PC-9 (cell line): ENCODE measurements around the gene SHBG. TPM values are rescaled to one million over a fixed set of nuclear protein-coding genes. Genes with fewer than 3 reads are reported as not detected.

Experiments used
- BruUV-seq: library from RNA; stranded (reverse); fragments of 400-500 nt; replicated peaks from 2 replicates; lab custom pipeline; 2021; lab: Mats Ljungman, UMichigan
- CTCF ChIA-PET: fragments of 300-600 bp; sonication (Branson Sonifier 250); formaldehyde crosslinking; loops from one replicate; lab custom pipeline; 2022; ENCODE audit warnings: antibody characterized with exemption; lab: Charles Lee
- POLR2A ChIA-PET: fragments of 300-600 bp; sonication (Branson Sonifier 250); formaldehyde crosslinking; loops from one replicate; lab custom pipeline; 2022; ENCODE audit warnings: antibody characterized with exemption; ENCODE audit not compliant: unreplicated experiment; lab: Charles Lee
- DNase-seq, 2 experiments: peaks; one replicate each; pipeline versions ENCODE4 v3.0.0 to v3.0.0-alpha.2; 2015 to 2022; ENCODE audit warnings: mixed read lengths in 1 of 2
- H2AFZ ChIP-seq: fragments of 200-600 bp; sonication (generic); 2 replicates; pipeline ENCODE4 v1.8.1; 2017; ENCODE audit warnings: antibody characterized with exemption
- H3F3A ChIP-seq: fragments of 200-600 bp; sonication (generic); 2 replicates; pipeline ENCODE4 v1.8.1; 2017; ENCODE audit warnings: antibody characterized with exemption, mild to moderate bottlenecking, low read depth; ENCODE audit not compliant: insufficient read depth
- H3K27ac ChIP-seq: fragments of 200-600 bp; sonication (generic); 2 replicates; pipeline ENCODE4 v1.6.1; 2016; ENCODE audit warnings: mixed run types
- H3K27me3 ChIP-seq: fragments of 200-600 bp; sonication (generic); 2 replicates; pipeline ENCODE4 v1.6.1; 2016; ENCODE audit warnings: low read depth, mixed run types; ENCODE audit not compliant: insufficient read depth
- H3K36me3 ChIP-seq: fragments of 200-600 bp; sonication (generic); 2 replicates; pipeline ENCODE4 v1.6.1; 2016; ENCODE audit warnings: low read depth, mixed run types
- H3K4me1 ChIP-seq: fragments of 200-600 bp; sonication (generic); replicated peaks from 2 replicates; pipeline ENCODE4 v1.6.1; 2016; ENCODE audit warnings: mixed run types; ENCODE audit not compliant: insufficient read depth
- H3K4me2 ChIP-seq: fragments of 200-600 bp; sonication (generic); 2 replicates; pipeline ENCODE4 v1.6.1; 2017; ENCODE audit warnings: mixed run types
- H3K4me3 ChIP-seq: fragments of 200-600 bp; sonication (generic); 2 replicates; pipeline ENCODE4 v1.6.1; 2016; ENCODE audit warnings: mixed run types
- H3K79me2 ChIP-seq: fragments of 200-600 bp; sonication (generic); 2 replicates; pipeline ENCODE4 v1.6.1; 2017; ENCODE audit warnings: low read depth, mixed run types
- H3K9me2 ChIP-seq: fragments of 200-600 bp; sonication (generic); 2 replicates; pipeline ENCODE4 v1.8.1; 2017; ENCODE audit warnings: mild to moderate bottlenecking; ENCODE audit not compliant: insufficient read depth
- H3K9me3 ChIP-seq: fragments of 200-600 bp; sonication (generic); 2 replicates; pipeline ENCODE4 v1.8.1; 2016; ENCODE audit warnings: low read depth; ENCODE audit not compliant: insufficient read depth
- H4K20me1 ChIP-seq: fragments of 200-600 bp; sonication (generic); 2 replicates; pipeline ENCODE4 v1.8.1; 2017; ENCODE audit not compliant: insufficient read depth
- CTCF ChIP-seq: fragments of 200-600 bp; sonication (generic); conservative IDR thresholded peaks from 2 replicates; pipeline ENCODE4 v1.6.1; 2017; ENCODE audit warnings: mixed run types, antibody characterized with exemption, mild to moderate bottlenecking, moderate library complexity
- EZH2 ChIP-seq: fragments of 200-600 bp; sonication (generic); IDR thresholded peaks from 2 replicates; pipeline ENCODE4 v1.8.0; 2017; ENCODE audit warnings: antibody characterized with exemption, low read depth
- intact Hi-C: fragments of 100-400 bp; cut with micrococcal nuclease; formaldehyde crosslinking; loops from one replicate; pipeline ENCODE4 v1.10.0; 2022; ENCODE audit not compliant: unreplicated experiment
- total RNA-seq: library from RNA; stranded (reverse); gene quantifications from 2 replicates; pipeline ENCODE4 v1.2.3, GENCODE V29; 2021

SHBG gene
- total RNA-seq, 1 experiment from 2014 or later, result 0.52 TPM

GRCh38 chr17:7582396-7583252 lies 47.3 kb upstream of the SHBG start:
- ChIA-PET CTCF (interaction anchor here (0.9 kb wide), 1 partner anchor 105 kb away, joined by 3 read pairs; the partner anchor contains the start of genes TP53 and WRAP53), POLR2A (interaction anchor here (0.6 to 1.4 kb wide), 5 partner anchors 105 to 454 kb away, joined by 3 to 14 read pairs (median 7); partner anchors contain the start of gene TP53)
- Histone ChIP-seq H3K79me2 (peaks cover 35% of the 10 kb centered on the region), H3K4me3 (peak overlapping the region; percentile 65; the same call in 1 of the 2 replicates), H4K20me1 (peaks cover 14% of the 10 kb centered on the region), H3K36me3 (peaks cover 4% of the 10 kb centered on the region; the same call in 1 of the 2 replicates), H3K4me1 (peaks cover 43% of the 10 kb centered on the region), H3K4me2 (peak overlapping the region; percentile 88), H2AFZ (no peak overlapping the region), H3K9me3 (no peaks in the 10 kb centered on the region), H3K27me3 (no peaks in the 10 kb centered on the region), H3K27ac (0 out of 2 replicates have a peak overlapping the region, but pooled peaks have one; percentile 87), H3K9me2 (no peaks in the 10 kb centered on the region), H3F3A (peaks cover 32% of the 10 kb centered on the region)
- TF ChIP-seq EZH2 (no peak), CTCF (no peak)
- no peak for DNase-seq
- BruUV-seq, result no TSS peak
- intact Hi-C loops, result loop anchor here (10.0 kb wide), 3 partner anchors 272 to 538 kb away; partner anchors contain the start of genes CHD3, CYB5D1, NAA38 and SLC16A11

- DNase-seq, result peak; percentile 72 to 97
- Histone ChIP-seq H3K27me3 (no peaks in the 10 kb centered on the region), H3K27ac (peak within 1 kb of the TSS; percentile 87), H3K9me2 (no peaks in the 10 kb centered on the region), H4K20me1 (peaks cover 5% of the 10 kb centered on the region), H3K4me2 (peak within 1 kb of the TSS; percentile 88), H3K9me3 (no peaks in the 10 kb centered on the region), H2AFZ (peak within 1 kb of the TSS; percentile 71), H3K79me2 (peaks cover 41% of the 10 kb centered on the region), H3K4me3 (peak within 1 kb of the TSS; percentile 65), H3K36me3 (no peaks in the 10 kb centered on the region), H3K4me1 (peaks cover 41% of the 10 kb centered on the region), H3F3A (peaks cover 31% of the 10 kb centered on the region)
- POLR2A ChIA-PET, result interaction anchor here (0.5 to 1.4 kb wide), 10 partner anchors 10 to 824 kb away, joined by 3 to 14 read pairs (median 6); partner anchors contain the start of genes FXR2 and TP53
- TF ChIP-seq CTCF (no peak), EZH2 (no peak)
- intact Hi-C loops, result loop anchor here (1.0 to 10.0 kb wide), 4 partner anchors 105 to 539 kb away; partner anchors contain the start of genes CHD3, CYB5D1, NAA38 and SLC16A11
- BruUV-seq, result TSS peak; percentile 13
- CTCF ChIA-PET, result interaction anchor here (0.6 to 0.9 kb wide), 3 partner anchors 66 to 134 kb away, joined by 3 to 7 read pairs (median 5); partner anchors contain the start of genes DNAH2, TP53 and WRAP53
Measured at GRCh38 chr17:7583253-7584109, 46.5 kb upstream of the SHBG start, which contains the start of gene MPDU1. MPDU1 (plus strand) TSS chr17:7583852; CDS start chr17:7583863, 11 bp downstream.
